ENCODE data around the gene RNF181. TPM values are rescaled to one million over a fixed set of nuclear protein-coding genes. Genes with fewer than 3 reads are reported as not detected.
"Not testable (repeated sequence)": the region's sequence is repeated elsewhere in the genome, so short reads cannot be mapped to it uniquely, and the experiment has no call there.

Gene RNF181
- total RNA-seq, 3 donors from 2014 or later = 131 to 243 (median 161) TPM

DNA sequence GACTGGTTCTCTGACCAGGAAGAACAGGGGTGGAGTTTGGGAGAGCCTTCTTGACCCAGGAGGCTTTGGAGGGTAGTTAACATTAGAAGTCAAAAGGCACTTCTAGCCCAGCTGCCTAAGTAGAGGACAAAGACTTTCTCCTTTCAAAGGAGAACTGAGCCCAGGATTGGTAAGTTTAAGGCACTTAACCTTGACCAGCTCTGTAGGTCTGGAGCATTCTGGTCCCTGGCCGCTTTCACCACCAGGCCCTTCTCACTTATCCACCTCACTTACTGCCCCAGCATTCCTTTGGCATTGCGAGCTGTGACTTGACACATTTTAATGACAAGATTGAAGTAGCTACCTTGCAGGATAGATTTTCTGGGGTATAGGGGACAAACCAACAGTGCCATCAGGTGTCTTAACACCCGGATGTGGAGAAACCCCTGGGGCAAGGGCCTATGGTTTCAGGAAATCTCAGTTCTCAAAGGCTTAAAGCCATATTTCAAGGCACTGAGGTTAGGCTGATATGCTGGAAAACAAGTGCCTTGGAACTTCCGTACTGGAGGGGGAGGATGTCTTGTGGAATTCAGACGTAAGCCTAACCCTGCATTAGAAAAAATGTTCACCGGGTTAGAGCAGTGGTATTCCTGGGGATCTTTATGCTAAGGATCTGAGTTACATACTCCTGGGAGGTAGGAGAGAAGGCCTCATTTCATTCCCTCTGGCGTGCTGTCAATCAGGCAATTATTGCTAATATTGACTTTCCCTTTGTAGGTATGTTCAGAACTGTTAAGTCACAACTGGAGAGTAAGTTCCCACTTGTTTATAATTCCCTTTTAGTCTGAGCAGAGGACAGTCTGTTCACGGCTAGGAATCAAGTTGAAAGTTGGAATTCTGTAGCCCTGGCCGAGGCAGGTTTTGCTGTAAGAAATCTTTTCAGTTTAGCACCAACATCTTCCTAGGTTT lies 12.0 kb downstream of the RNF181 start:
- Histone ChIP-seq H3K4me1 (peaks cover 9 to 34% of the 10 kb centered on the region in 2 donors), H3K27me3 (no peaks in the 10 kb centered on the region), H3K9me3 (no peaks in the 10 kb centered on the region), H3K4me3 (no peak overlapping the region), H3K36me3 (no peaks in the 10 kb centered on the region), H3K27ac (peak overlapping the region; percentile 68 to 77)
- intact Hi-C loops (cut with DNase I; ENCODE audit: low total_unique reads) = no loop called here
- TF ChIP-seq POLR2AphosphoS5 (IDR thresholded peaks at IDR 0.05) (no peak), CTCF (IDR thresholded peaks at IDR 0.05) (no peak), POLR2A (IDR thresholded peaks at IDR 0.05) (no peak)
- no peak for DNase-seq (ENCODE audit: low spot score in 2 of 2)

- DNase-seq (ENCODE audit: low spot score in 2 of 2) = no peak
- Histone ChIP-seq H3K27me3 (no peaks in the 10 kb centered on the region), H3K36me3 (no peaks in the 10 kb centered on the region), H3K27ac (peak overlapping the region; percentile 86 to 94), H3K9me3 (no peaks in the 10 kb centered on the region), H3K4me1 (peaks cover 0 to 8% of the 10 kb centered on the region in 2 donors), H3K4me3 (peak overlapping the region; percentile 86 to 93 (median 91))
- TF ChIP-seq CTCF (IDR thresholded peaks at IDR 0.05) (no peak), POLR2AphosphoS5 (IDR thresholded peaks at IDR 0.05) (no peak), POLR2A (IDR thresholded peaks at IDR 0.05) (no peak)
- intact Hi-C loops (cut with DNase I; ENCODE audit: low total_unique reads) = no loop called here
Measured at GRCh38 chr2:85611217-85611704, 15.7 kb downstream of the RNF181 start.

GRCh38 chr2:85611705-85612587 lies 16.4 kb downstream of the RNF181 start, which contains the start of gene C2orf68:
TSS of gene C2orf68 (minus strand) at chr2:85612066. CDS start at chr2:85611984, 82 bp downstream.
- H3K4me1 ChIP-seq = peaks cover 0 to 6% of the 10 kb centered on the region in 2 donors
- no peaks in the 10 kb centered on the region for H3K27me3 ChIP-seq
- H3K4me3 ChIP-seq = peak within 1 kb of the TSS; percentile 86 to 93 (median 91)
- intact Hi-C loops (cut with DNase I; ENCODE audit: low total_unique reads) = no loop called here
- no peaks in the 10 kb centered on the region for H3K36me3 ChIP-seq
- peak; percentile 88 to 90 for DNase-seq (ENCODE audit: low spot score in 2 of 2)
- no peak for TF ChIP-seq CTCF (IDR thresholded peaks at IDR 0.05)
- peak; percentile 74 for TF ChIP-seq POLR2A (IDR thresholded peaks at IDR 0.05)
- TF ChIP-seq POLR2AphosphoS5 (IDR thresholded peaks at IDR 0.05) = peak; percentile 40 to 88 (median 79)
- H3K27ac ChIP-seq = peak within 1 kb of the TSS; percentile 86 to 94
- no peaks in the 10 kb centered on the region for H3K9me3 ChIP-seq

DNA sequence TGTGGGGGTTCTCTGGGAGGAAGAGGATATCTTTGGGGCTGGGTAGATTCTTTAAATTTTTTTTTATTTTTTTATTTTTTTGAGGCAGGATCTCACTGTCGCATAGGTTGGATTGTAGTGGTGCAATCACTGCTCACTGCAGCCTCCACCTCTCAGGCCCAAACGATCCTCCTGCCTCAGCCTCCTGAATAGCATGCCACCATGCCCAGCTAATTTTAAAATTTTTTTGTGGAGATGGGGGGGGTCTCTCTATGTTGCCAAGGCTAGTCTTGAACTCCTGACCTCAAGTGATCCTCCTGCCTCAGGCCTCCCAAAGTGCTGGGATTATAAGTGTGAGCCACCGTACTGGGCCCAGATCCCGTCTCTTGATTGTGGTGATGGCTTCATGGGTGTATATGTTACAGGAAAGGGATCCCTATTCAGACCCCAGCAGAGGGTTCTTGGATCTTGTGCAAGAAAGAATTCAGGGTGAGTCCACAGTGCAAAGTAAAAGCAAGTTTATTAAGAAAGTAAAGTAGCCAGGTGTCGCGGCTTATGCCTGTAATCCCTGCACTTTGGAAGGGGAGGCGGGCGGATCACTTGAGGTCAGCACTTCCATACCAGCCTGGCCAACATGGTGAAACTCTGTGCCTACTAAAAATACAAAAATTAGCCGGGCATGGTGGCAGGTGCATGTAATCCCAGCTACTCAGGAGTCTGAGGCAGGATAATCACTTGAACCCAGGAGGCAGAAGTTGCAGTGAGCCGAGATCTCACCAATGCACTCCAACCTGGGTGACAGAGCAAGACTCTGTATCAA lies 18.4 kb downstream of the RNF181 start:
- Histone ChIP-seq H3K9me3 (no peaks in the 10 kb centered on the region), H3K27me3 (no peaks in the 10 kb centered on the region), H3K36me3 (no peaks in the 10 kb centered on the region), H3K4me1 (peaks cover 0 to 8% of the 10 kb centered on the region in 2 donors), H3K4me3 (no peak overlapping the region), H3K27ac (no peak overlapping the region)
- TF ChIP-seq CTCF (IDR thresholded peaks at IDR 0.05) (no peak), POLR2A (IDR thresholded peaks at IDR 0.05) (no peak), POLR2AphosphoS5 (IDR thresholded peaks at IDR 0.05) (no peak)
- intact Hi-C loops (cut with DNase I; ENCODE audit: low total_unique reads) = loop anchor here (2.0 kb wide), 1 partner anchor 95 kb away; no protein-coding TSS in a partner anchor
- no peak for DNase-seq (ENCODE audit: low spot score in 2 of 2)

DNA sequence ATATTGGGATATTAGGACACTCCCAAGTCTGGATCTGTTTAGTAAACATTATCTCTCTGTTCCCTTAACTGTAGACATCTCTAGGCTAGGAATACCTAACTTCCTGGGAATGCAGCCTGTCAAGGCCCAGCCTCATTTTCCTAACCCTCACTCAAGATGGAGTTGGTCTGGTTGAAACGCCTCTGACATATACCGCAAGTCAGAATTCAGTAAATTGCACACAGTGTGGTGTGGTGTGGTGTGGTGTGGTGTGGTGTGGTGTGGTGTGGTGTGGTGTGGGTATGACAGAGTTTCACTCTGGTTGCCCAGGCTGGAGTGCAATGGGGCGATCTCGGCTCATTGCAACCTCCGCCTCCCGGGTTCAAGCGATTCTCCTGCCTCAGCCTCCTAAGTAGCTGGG lies 19.2 kb downstream of the RNF181 start:
- not testable (repeated sequence) for H3K4me1 ChIP-seq
- intact Hi-C loops (cut with DNase I; ENCODE audit: low total_unique reads) = loop anchor here (2.0 kb wide), 1 partner anchor 94 kb away; no protein-coding TSS in a partner anchor

More for the DNA sequence above, 19.2 kb downstream of the RNF181 start:
- not testable (repeated sequence) for DNase-seq (ENCODE audit: low spot score in 2 of 2); H3K36me3 ChIP-seq; H3K27ac ChIP-seq; H3K9me3 ChIP-seq; H3K27me3 ChIP-seq; H3K4me3 ChIP-seq
